ES-I3 (cell line): ENCODE measurements around the gene GKN1.

ENCODE experiments used
- H3K36me3 ChIP-seq: 2 replicates; pipeline ENCODE4 v1.6.1; 2013; ENCODE audit warnings: mild to moderate bottlenecking, low read length, control low read depth, moderate library complexity; ENCODE audit not compliant: insufficient read depth
- H3K4me1 ChIP-seq: 2 replicates; pipeline ENCODE4 v1.6.1; 2013; ENCODE audit warnings: mild to moderate bottlenecking, control low read depth, low read length; ENCODE audit not compliant: insufficient read depth
- H3K9ac ChIP-seq: 2 replicates; pipeline ENCODE4 v1.6.1; 2013; ENCODE audit warnings: low read depth, mild to moderate bottlenecking, low read length, moderate library complexity
- H3K9me3 ChIP-seq: 2 replicates; pipeline ENCODE4 v1.6.1; 2013; ENCODE audit warnings: mild to moderate bottlenecking, low read length, moderate library complexity; ENCODE audit not compliant: control insufficient read depth, insufficient read depth

Gene GKN1, protein sequence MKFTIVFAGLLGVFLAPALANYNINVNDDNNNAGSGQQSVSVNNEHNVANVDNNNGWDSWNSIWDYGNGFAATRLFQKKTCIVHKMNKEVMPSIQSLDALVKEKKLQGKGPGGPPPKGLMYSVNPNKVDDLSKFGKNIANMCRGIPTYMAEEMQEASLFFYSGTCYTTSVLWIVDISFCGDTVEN

DNA sequence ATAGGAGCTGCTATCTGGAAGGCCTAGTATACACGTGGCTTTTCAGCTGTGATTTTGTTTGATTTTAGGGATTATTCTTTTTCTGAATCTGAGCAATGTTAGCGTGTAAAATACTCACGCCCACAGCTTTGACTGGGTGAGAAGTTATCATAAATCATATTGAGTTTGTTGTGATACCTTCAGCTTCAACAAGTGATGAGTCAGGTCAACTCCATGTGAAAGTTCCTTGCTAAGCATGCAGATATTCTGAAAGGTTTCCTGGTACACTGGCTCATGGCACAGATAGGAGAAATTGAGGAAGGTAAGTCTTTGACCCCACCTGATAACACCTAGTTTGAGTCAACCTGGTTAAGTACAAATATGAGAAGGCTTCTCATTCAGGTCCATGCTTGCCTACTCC, at the start of gene GKN1:
Gene GKN1 (plus strand): TSS at position 386 of the 400 bp plus-strand sequence. CDS start 42 bp downstream, outside the sequence.
- H3K9ac ChIP-seq = no peak within 1 kb of the TSS
- no peaks in the 10 kb centered on the region for H3K9me3 ChIP-seq
- H3K4me1 ChIP-seq = no peaks in the 10 kb centered on the region
- no peaks in the 10 kb centered on the region for H3K36me3 ChIP-seq

DNA sequence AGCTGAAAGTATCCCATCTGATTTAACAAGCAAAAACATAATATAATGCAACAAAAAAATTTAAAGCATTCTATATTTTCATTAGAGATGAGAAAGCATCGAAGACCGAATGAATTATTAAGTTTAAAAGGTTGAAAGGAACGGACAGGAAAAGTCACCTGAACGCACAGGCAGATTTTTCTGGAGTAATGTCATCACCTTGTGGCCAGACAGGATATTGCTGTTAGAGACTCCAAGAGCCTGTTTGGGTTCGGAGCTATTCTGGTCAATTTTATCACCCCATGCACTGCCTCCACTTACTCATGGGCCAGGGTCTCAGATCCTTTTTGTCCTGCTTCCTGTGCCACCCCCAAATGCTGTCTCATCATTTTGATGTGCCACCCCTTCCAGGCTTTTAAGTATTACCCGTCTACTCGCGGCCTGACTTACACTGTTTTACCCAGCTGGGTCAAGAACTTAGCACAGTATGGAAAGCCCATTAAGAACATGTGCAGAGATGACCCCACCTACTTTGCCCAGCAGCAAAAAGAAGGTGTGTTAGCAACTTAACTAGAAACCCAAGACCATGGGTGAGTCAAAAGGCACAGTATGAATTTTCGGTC, 49.0 kb upstream of the GKN1 start:
- Histone ChIP-seq H3K36me3 (no peaks in the 10 kb centered on the region), H3K9ac (no peak overlapping the region), H3K4me1 (peaks cover 7% of the 10 kb centered on the region), H3K9me3 (no peaks in the 10 kb centered on the region)

DNA sequence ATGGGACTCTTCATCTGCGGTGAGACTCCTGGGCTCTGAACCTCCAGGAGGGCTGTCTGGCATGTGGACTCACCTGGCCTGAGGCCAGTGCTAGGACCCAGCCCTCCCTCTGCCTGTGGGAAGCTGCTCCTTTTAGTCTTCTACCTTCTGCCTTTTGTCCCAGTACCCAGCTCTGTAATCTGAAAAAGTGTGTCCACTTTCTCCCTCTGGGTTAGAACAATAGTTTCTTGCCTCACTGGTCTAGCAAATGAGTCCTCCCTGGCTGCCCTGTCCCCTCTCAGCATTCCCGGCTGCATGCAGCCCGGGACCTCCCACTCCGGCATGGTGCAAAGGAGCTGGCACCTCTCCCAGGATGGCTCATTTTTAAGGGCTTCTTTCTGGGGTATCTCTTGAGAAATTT, 47.6 kb upstream of the GKN1 start:
- Histone ChIP-seq H3K9ac (no peak overlapping the region), H3K4me1 (peaks cover 3% of the 10 kb centered on the region; the same call in 1 of the 2 replicates), H3K36me3 (no peaks in the 10 kb centered on the region), H3K9me3 (no peaks in the 10 kb centered on the region)

GRCh38 chr2:68931149-68931711, 43.2 kb upstream of the GKN1 start:
- Histone ChIP-seq H3K9ac (no peak overlapping the region), H3K36me3 (no peaks in the 10 kb centered on the region), H3K4me1 (no peaks in the 10 kb centered on the region), H3K9me3 (no peaks in the 10 kb centered on the region)

DNA sequence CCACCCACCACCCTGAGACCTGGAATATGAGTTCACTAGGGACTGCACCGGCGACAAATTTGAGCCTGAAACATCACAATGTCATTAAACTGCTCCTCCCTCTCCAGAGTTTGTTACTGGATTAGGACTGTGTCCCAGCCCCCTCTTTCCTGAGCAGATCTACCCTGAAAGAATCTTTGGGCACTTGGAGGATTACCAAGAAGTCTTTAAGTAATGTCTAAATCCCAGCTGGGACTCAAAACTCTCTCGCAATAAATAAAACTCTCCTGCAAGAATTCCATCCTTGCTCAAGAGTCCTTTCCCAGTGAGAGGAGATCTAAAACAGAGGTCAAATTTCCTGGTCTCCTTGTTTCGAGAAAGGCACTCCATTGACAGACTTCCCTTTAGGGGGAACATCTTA, 42.6 kb upstream of the GKN1 start:
- no peaks in the 10 kb centered on the region for H3K9me3 ChIP-seq

DNA sequence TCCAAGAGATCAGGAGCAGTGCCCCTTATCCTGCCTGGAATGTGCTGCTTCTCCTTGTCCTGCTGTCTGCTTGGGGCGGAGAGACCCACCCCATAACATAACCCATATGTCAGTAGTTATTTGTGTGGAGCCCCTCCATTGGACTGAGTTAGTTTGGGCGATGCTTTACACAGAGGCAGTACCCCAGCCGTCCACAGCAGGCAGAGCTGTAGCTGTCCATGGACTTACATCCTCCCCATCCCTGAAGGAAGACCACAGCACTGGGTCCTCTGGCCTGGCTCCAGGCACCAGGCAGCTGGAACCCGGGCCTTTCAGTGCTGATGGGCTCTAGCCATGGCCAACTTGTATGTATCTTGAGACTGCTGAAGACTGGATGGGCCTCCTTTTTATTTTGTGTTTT, 42.0 kb upstream of the GKN1 start:
- no peaks in the 10 kb centered on the region for H3K9me3 ChIP-seq
- H3K4me1 ChIP-seq = peaks cover 6% of the 10 kb centered on the region; the same call in 1 of the 2 replicates
- H3K9ac ChIP-seq = no peak overlapping the region
- H3K36me3 ChIP-seq = no peaks in the 10 kb centered on the region

More for the DNA sequence above, 42.6 kb upstream of the GKN1 start:
- Histone ChIP-seq H3K4me1 (peaks cover 4% of the 10 kb centered on the region; the same call in 1 of the 2 replicates), H3K9ac (no peak overlapping the region), H3K36me3 (no peaks in the 10 kb centered on the region)

DNA sequence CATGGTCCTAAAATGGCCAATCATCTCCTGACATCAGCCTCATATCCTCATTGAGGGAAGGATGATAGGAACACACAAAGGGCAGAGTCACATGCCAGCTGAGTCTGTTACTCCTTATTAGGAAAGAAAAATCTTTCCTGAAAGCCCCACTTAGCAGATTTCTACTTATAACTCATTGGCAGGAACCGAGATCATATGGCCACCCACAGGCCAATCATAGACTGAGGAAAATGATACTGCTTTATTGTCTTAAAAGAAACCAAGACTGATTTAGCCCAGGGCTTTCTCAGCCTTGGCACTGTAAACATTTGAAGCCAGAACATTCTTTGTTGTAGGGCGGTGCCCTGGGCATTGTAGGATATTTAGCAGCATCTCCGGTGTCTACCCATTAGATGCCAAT, 40.4 kb upstream of the GKN1 start:
- Histone ChIP-seq H3K9me3 (no peaks in the 10 kb centered on the region), H3K9ac (no peak overlapping the region), H3K4me1 (peaks cover 6% of the 10 kb centered on the region; the same call in 1 of the 2 replicates), H3K36me3 (no peaks in the 10 kb centered on the region)

- Histone ChIP-seq H3K9me3 (no peaks in the 10 kb centered on the region), H3K4me1 (peaks cover 6% of the 10 kb centered on the region; the same call in 1 of the 2 replicates), H3K9ac (no peak overlapping the region), H3K36me3 (no peaks in the 10 kb centered on the region)
Measured at GRCh38 chr2:68935471-68935870, 39.0 kb upstream of the GKN1 start.

DNA sequence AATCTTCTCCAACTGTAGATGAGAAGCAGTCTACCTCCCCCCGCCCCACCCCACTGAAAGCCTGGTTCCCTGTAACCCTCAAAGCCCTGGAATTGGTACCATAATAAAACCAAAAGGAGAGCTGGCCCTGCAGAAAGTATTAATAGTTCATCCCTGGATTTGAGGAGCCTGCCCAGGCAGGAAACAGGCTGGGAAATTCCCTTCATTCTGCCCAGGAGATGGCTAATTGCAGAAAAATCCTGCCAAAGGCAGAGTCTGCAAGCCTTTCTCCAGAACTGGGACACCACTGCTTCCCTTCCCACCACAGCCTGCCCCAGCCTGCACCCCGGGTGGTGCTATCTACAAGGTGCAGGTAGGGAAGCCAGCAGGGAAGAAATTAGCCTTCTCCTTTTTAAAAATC, 38.0 kb upstream of the GKN1 start:
- no peaks in the 10 kb centered on the region for H3K9me3 ChIP-seq
- peaks cover 6% of the 10 kb centered on the region; the same call in 1 of the 2 replicates for H3K4me1 ChIP-seq
- no peak overlapping the region for H3K9ac ChIP-seq
- no peaks in the 10 kb centered on the region for H3K36me3 ChIP-seq

- Histone ChIP-seq H3K9me3 (no peaks in the 10 kb centered on the region), H3K36me3 (no peaks in the 10 kb centered on the region), H3K9ac (no peak overlapping the region), H3K4me1 (peaks cover 6% of the 10 kb centered on the region; the same call in 1 of the 2 replicates)
Measured at GRCh38 chr2:68936889-68937288, 37.5 kb upstream of the GKN1 start.

DNA sequence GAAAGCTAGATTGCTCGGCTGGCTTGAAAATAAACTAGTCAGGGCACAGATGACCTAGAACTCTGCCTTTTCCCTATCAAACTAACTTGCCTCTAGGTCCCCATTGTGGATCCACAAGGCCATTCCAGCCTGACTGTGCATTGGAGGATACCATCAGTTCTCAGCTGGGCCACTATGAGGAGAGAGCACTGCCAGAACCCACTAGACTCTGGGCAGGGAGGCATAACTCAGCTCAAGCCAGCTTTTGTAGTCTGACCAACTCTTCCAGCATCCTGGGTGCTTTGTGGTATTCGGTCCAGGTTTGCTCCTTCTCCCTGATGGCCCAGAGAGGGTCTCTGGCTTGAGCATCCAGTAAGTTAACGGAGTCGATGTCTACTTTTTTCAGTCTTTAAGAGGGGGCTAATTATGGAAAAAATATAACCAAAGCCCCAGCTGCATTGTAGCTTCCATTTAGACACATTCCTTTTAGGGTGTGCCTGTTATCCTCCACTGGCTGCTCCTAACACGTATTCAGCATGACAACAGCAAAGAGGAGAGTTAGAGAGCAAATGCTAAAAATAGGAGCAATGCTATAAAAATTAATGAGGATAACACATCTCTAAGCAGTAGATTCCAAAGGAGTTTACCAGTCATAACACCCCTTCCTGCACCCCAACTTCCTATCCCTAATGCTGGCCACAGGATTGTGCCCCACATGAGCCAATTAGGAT, 36.9 kb upstream of the GKN1 start:
- Histone ChIP-seq H3K9me3 (no peaks in the 10 kb centered on the region), H3K4me1 (peaks cover 6% of the 10 kb centered on the region; the same call in 1 of the 2 replicates)

DNA sequence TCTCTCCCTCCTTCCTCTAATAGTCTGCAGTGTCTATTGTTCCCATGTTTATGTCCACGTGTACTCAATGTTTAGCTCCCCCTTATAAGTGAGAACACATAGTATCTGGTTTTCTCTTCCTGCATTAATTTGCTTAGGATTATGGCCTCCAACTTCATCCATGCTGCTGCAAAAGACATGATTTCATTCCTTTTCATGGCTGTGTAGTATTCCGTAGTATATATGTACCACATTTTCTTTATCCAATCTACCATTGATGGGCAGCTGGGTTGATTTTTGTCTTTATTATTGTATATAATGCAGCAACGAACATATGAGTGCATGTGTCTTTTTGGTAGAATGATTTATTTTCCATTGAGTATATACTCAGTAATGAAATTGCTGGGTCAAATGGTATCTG, 35.5 kb upstream of the GKN1 start:
- Histone ChIP-seq H3K9ac (no peak overlapping the region), H3K36me3 (no peaks in the 10 kb centered on the region), H3K4me1 (peaks cover 6% of the 10 kb centered on the region; the same call in 1 of the 2 replicates), H3K9me3 (no peaks in the 10 kb centered on the region)

More for the DNA sequence above, 36.9 kb upstream of the GKN1 start:
- Histone ChIP-seq H3K36me3 (no peaks in the 10 kb centered on the region), H3K9ac (no peak overlapping the region)

DNA sequence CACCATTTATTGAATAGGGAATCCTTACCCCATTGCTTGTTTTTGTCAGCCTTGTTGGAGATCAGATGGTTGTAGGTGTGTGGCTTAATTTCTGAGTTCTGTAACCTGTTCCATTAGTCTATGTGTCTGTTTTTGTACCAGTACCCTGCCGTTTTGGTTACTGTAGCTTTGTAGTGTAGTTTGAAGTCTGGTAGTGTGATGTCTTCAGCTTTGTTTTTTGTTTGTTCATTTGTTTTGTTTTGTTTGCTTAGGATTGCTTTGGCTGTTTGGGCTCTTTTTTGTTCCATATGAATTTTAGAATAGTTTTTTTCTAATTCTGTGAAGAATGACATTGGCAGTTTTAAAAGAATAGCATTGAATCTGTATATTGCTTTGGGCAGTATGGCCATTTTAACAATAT, 34.5 kb upstream of the GKN1 start:
- Histone ChIP-seq H3K36me3 (no peaks in the 10 kb centered on the region), H3K4me1 (peaks cover 6% of the 10 kb centered on the region; the same call in 1 of the 2 replicates), H3K9ac (no peak overlapping the region), H3K9me3 (no peaks in the 10 kb centered on the region)

DNA sequence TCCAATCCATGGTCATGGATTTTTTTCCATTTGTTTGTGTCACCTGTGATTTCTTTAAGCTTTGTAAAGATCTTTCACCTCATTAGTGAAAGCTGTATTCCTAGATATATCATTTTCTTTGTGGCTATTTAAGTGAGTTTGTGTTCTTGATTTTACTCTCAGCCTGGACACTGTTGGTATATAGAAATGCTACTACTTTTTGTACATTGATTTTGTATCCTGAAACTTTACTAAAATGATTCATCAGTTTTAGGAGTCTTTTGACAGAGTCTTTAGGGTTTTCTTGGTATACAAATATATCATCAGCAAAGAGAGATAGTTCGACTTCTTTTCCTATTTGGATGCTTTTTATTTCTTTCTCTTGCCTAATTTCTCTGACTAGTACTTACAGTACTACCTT, 34.1 kb upstream of the GKN1 start:
- H3K36me3 ChIP-seq = no peaks in the 10 kb centered on the region
- H3K9me3 ChIP-seq = no peaks in the 10 kb centered on the region
- peaks cover 6% of the 10 kb centered on the region; the same call in 1 of the 2 replicates for H3K4me1 ChIP-seq
- H3K9ac ChIP-seq = no peak overlapping the region
